ENCODE results near the gene C8A.

GRCh38 chr1:56921479-56921878 is 66.9 kb downstream of the C8A start:
- TF ChIP-seq CTCF (IDR thresholded peaks at IDR 0.05; ENCODE audit: insufficient read depth, low read length): no peak
- TF ChIP-seq GABPA (IDR thresholded peaks at IDR 0.05; ENCODE audit: low read depth): no peak
- TF ChIP-seq REST (IDR thresholded peaks at IDR 0.05; ENCODE audit: insufficient replicate concordance, low read depth): no peak
